SK-N-SH (cell line): ENCODE measurements around the gene MYO15A. TPM values are rescaled to one million over a fixed set of nuclear protein-coding genes. Genes with fewer than 3 reads are reported as not detected.

Experiments
- CTCF ChIA-PET: fragments of 300-600, 350-600 bp; formaldehyde crosslinking; extraction: SDS; loops from one replicate; lab custom pipeline; 2021; lab: Yijun Ruan, JAX
- POLR2A ChIA-PET: fragments of 350-600 bp; sonication (Branson Sonifier 250); formaldehyde crosslinking; extraction: SDS; loops from one replicate; lab custom pipeline; 2020; ENCODE audit warnings: antibody characterized with exemption, inconsistent platforms; lab: Yijun Ruan, JAX
- DNase-seq: peaks from one replicate; pipeline ENCODE4 v3.0.0; 2012
- H2AFZ ChIP-seq: fragments of 200-600 bp; sonication (generic); 2 replicates; pipeline ENCODE4 v1.8.1; 2016; ENCODE audit warnings: antibody characterized with exemption, mild to moderate bottlenecking, low read depth
- H3F3A ChIP-seq: fragments of 200-600 bp; sonication (generic); replicated peaks from 2 replicates; pipeline ENCODE3; 2016; ENCODE audit warnings: antibody characterized with exemption, mild to moderate bottlenecking; ENCODE audit not compliant: insufficient read depth
- H3K27ac ChIP-seq, 2 experiments: fragments of 200-500 bp in 1 of 2; fragments of 200-600 bp in 1 of 2; sonication (Bioruptor generic) in 1 of 2; sonication (generic), shearing (Covaris generic) in 1 of 2; 2 replicates each; pipeline versions ENCODE4 v1.5.1 to v1.6.1; 2014 to 2016; ENCODE audit warnings: low read depth in 2 of 2, inconsistent platforms in 1 of 2, low read length in 1 of 2, mild to moderate bottlenecking in 1 of 2, mixed read lengths in 1 of 2
- H3K27me3 ChIP-seq: fragments of 200-600 bp; sonication (generic), shearing (Covaris generic); 2 replicates; pipeline ENCODE4 v1.6.1; 2016; ENCODE audit warnings: mixed run types; ENCODE audit not compliant: insufficient read depth
- H3K36me3 ChIP-seq, 2 experiments: fragments of 200-500 bp in 1 of 2; fragments of 200-600 bp in 1 of 2; sonication (Bioruptor generic) in 1 of 2; sonication (generic) in 1 of 2; replicated peaks in 1 of 2; 2 replicates each; pipeline versions ENCODE3 to v1.5.1; 2014 to 2016; ENCODE audit warnings: low read length in 1 of 2, mild to moderate bottlenecking in 1 of 2; ENCODE audit not compliant: insufficient read depth in 2 of 2, control insufficient read depth in 1 of 2
- H3K4me1 ChIP-seq, 2 experiments: fragments of 200-500 bp in 1 of 2; fragments of 200-600 bp in 1 of 2; sonication (Bioruptor generic) in 1 of 2; sonication (generic), shearing (Covaris generic) in 1 of 2; 2 replicates each; pipeline versions ENCODE4 v1.5.1 to v1.6.1; 2014 to 2016; ENCODE audit warnings: low read depth in 1 of 2, low read length in 1 of 2, mixed run types in 1 of 2; ENCODE audit not compliant: insufficient read depth in 2 of 2, control insufficient read depth in 1 of 2
- H3K4me2 ChIP-seq: fragments of 200-600 bp; sonication (generic), shearing (Covaris generic); 2 replicates; pipeline ENCODE4 v1.6.1; 2017; ENCODE audit warnings: mixed run types
- H3K4me3 ChIP-seq, 2 experiments: fragments of 200-500 bp in 1 of 2; fragments of 200-600 bp in 1 of 2; sonication (Bioruptor generic) in 1 of 2; sonication (generic), shearing (Covaris generic) in 1 of 2; 2 replicates each; pipeline versions ENCODE4 v1.5.1 to v1.8.1; 2014 to 2016; ENCODE audit warnings: low read depth in 2 of 2, inconsistent platforms in 1 of 2, low read length in 1 of 2, mild to moderate bottlenecking in 1 of 2, mixed read lengths in 1 of 2, moderate library complexity in 1 of 2
- H3K79me2 ChIP-seq: fragments of 200-600 bp; sonication (generic); 2 replicates; pipeline ENCODE4 v1.8.1; 2017; ENCODE audit warnings: mild to moderate bottlenecking; ENCODE audit not compliant: insufficient read depth
- H3K9ac ChIP-seq: fragments of 200-600 bp; sonication (generic); 2 replicates; pipeline ENCODE4 v1.6.1; 2017; ENCODE audit warnings: mixed run types
- H3K9me2 ChIP-seq: fragments of 200-600 bp; sonication (generic); 2 replicates; pipeline ENCODE4 v1.6.1; 2017; ENCODE audit warnings: mixed run types
- H3K9me3 ChIP-seq: fragments of 200-600 bp; sonication (generic); 2 replicates; pipeline ENCODE4 v1.6.1; 2017; ENCODE audit warnings: mixed run types, mild to moderate bottlenecking, moderate library complexity
- H4K20me1 ChIP-seq: fragments of 200-600 bp; sonication (generic); 2 replicates; pipeline ENCODE4 v1.6.1; 2017; ENCODE audit warnings: mild to moderate bottlenecking, mixed run types; ENCODE audit not compliant: insufficient read depth
- CHD2 ChIP-seq: fragments of 150-350 bp; IDR thresholded peaks from 2 replicates; pipeline ENCODE4 v1.6.1; 2018; ENCODE audit warnings: low read length; ENCODE audit not compliant: partially characterized antibody
- CTCF ChIP-seq: fragments of 200-600 bp; sonication (generic); IDR thresholded peaks from 2 replicates; pipeline ENCODE4 v1.6.1; 2017; ENCODE audit warnings: antibody characterized with exemption, mild to moderate bottlenecking, moderate library complexity
- EP300 ChIP-seq, 2 experiments: IDR thresholded peaks; 2 replicates each; pipeline versions ENCODE4 v1.4.0 to v1.6.1; 2012; ENCODE audit warnings: borderline replicate concordance in 1 of 2, low read depth in 1 of 2, low read length in 1 of 2
- FOSL2 ChIP-seq: IDR thresholded peaks from 2 replicates; pipeline ENCODE4 v1.4.0; 2012; ENCODE audit warnings: low read depth, mild to moderate bottlenecking, moderate library complexity, borderline replicate concordance
- FOXJ3 ChIP-seq: sonication (generic); formaldehyde crosslinking; IDR thresholded peaks from 2 replicates; pipeline ENCODE4 v1.5.1; 2020; ENCODE audit warnings: mild to moderate bottlenecking, missing genetic modification reagents
- GABPA ChIP-seq: IDR thresholded peaks from 2 replicates; pipeline ENCODE4 v1.4.0; 2012; ENCODE audit warnings: low read depth, mild to moderate bottlenecking
- IRF3 ChIP-seq: fragments of 150-350 bp; IDR thresholded peaks from 2 replicates; pipeline ENCODE4 v1.6.1; 2016; ENCODE audit warnings: mild to moderate bottlenecking, low read depth, low read length
- JUND ChIP-seq: IDR thresholded peaks from 2 replicates; pipeline ENCODE4 v1.4.0; 2012
- MXI1 ChIP-seq: IDR thresholded peaks from 2 replicates; pipeline ENCODE4 v1.6.1; 2012; ENCODE audit warnings: mild to moderate bottlenecking, low read depth, low read length, improper control_type of control experiment
- PBX3 ChIP-seq: IDR thresholded peaks from 2 replicates; pipeline ENCODE4; 2012
- RAD21 ChIP-seq: IDR thresholded peaks from 2 replicates; pipeline ENCODE4 v1.6.1; 2012; ENCODE audit warnings: mild to moderate bottlenecking, low read length
- SIN3A ChIP-seq: IDR thresholded peaks from 2 replicates; pipeline ENCODE4 v1.6.1; 2012; ENCODE audit warnings: low read depth, mild to moderate bottlenecking, low read length, moderate library complexity, borderline replicate concordance
- TAF1 ChIP-seq: IDR thresholded peaks from 2 replicates; pipeline ENCODE4 v1.6.1; 2012; ENCODE audit warnings: low read depth, mild to moderate bottlenecking, low read length, moderate library complexity, borderline replicate concordance
- ZBTB33 ChIP-seq: IDR thresholded peaks from 2 replicates; pipeline ENCODE4 v1.4.0; 2012; ENCODE audit warnings: low read depth, borderline replicate concordance
- WGBS: methylation state at CpG from one replicate; pipeline ENCODE4 v1.1.6; 2017; ENCODE audit warnings: low lambda C conversion rate; 5-methylcytosine and 5-hydroxymethylcytosine counted together
- polyA plus RNA-seq, 3 experiments: library from polyadenylated mRNA; depleted of rRNA; stranded (reverse); fragments of >200 nt; gene quantifications; 2 replicates each; pipeline ENCODE4 v1.2.3, GENCODE V29; 2012

Gene MYO15A
- polyA plus RNA-seq, 1 of the 3 experiments (the other 2 are of a cell fraction), result 0.43 TPM

GRCh38 chr17:18146980-18147379 is 38.4 kb downstream of the MYO15A start:
- no peak overlapping the region for H3K9ac ChIP-seq
- no peak overlapping the region for H3K4me2 ChIP-seq
- no peak overlapping the region for H3K4me3 ChIP-seq
- H4K20me1 ChIP-seq, result no peaks in the 10 kb centered on the region
- POLR2A ChIA-PET, result no interaction called here
- no peaks in the 10 kb centered on the region for H3K79me2 ChIP-seq
- WGBS, result 60% methylated on average over 3 of the region's 3 CpGs
- H3K9me3 ChIP-seq, result no peaks in the 10 kb centered on the region
- H3K9me2 ChIP-seq, result no peaks in the 10 kb centered on the region
- CTCF ChIA-PET, result interaction anchor here (0.6 to 1.9 kb wide), 3 partner anchors 9 to 1645 kb away, joined by 3 to 5 read pairs (median 4); no protein-coding TSS in a partner anchor
- no peaks in the 10 kb centered on the region for H3F3A ChIP-seq
- no peaks in the 10 kb centered on the region; a peak in 1 of 4 replicates for H3K4me1 ChIP-seq
- no peaks in the 10 kb centered on the region for H3K36me3 ChIP-seq
- no peak for DNase-seq
- TF ChIP-seq CHD2 (no peak), EP300 (IDR thresholded peaks at IDR 0.05; ENCODE audit: borderline replicate concordance in 1 of 2, low read depth in 1 of 2, low read length in 1 of 2) (no peak), IRF3 (no peak), JUND (no peak), PBX3 (no peak), MXI1 (no peak), CTCF (no peak), RAD21 (no peak), ZBTB33 (no peak), FOSL2 (no peak), SIN3A (no peak), FOXJ3 (CRISPR knock-in tag) (no peak), GABPA (no peak), TAF1 (no peak)
- no peak overlapping the region for H2AFZ ChIP-seq
- no peaks in the 10 kb centered on the region for H3K27me3 ChIP-seq
- H3K27ac ChIP-seq, result no peak overlapping the region
